Loucy (cell line): ENCODE data around the gene PDZD8.

Source experiments
- H2AFZ ChIP-seq: fragments of 200-600 bp; sonication (generic); 2 replicates; pipeline ENCODE4 v1.6.0; 2016; ENCODE audit warnings: antibody characterized with exemption, mild to moderate bottlenecking, low read length, moderate library complexity
- H3F3A ChIP-seq: fragments of 200-600 bp; 2 replicates; pipeline ENCODE4 v1.6.0; 2016; ENCODE audit warnings: antibody characterized with exemption, low read depth, mild to moderate bottlenecking
- H3K27me3 ChIP-seq: fragments of 200-600 bp; sonication (generic); 2 replicates; pipeline ENCODE4 v1.6.1; 2014; ENCODE audit warnings: low read length, mild to moderate bottlenecking; ENCODE audit not compliant: insufficient read depth, poor library complexity, severe bottlenecking
- H3K36me3 ChIP-seq: fragments of 200-600 bp; sonication (generic); 2 replicates; pipeline ENCODE4 v1.6.1; 2016; ENCODE audit warnings: low read length; ENCODE audit not compliant: insufficient read depth
- H3K4me1 ChIP-seq: fragments of 200-600 bp; sonication (generic); 2 replicates; pipeline ENCODE4 v1.5.1; 2014; ENCODE audit warnings: low read length, mild to moderate bottlenecking; ENCODE audit not compliant: insufficient read depth, poor library complexity, severe bottlenecking
- H3K4me2 ChIP-seq: fragments of 200-600 bp; sonication (generic); 2 replicates; pipeline ENCODE4 v1.6.0; 2014; ENCODE audit warnings: antibody characterized with exemption, low read length, low read depth, mild to moderate bottlenecking; ENCODE audit not compliant: poor library complexity, severe bottlenecking
- H3K4me3 ChIP-seq: fragments of 200-600 bp; sonication (generic); 2 replicates; pipeline ENCODE4 v1.5.1; 2014; ENCODE audit warnings: low read length, mild to moderate bottlenecking, mixed read lengths; ENCODE audit not compliant: poor library complexity, severe bottlenecking
- H3K79me2 ChIP-seq: fragments of 200-600 bp; sonication (generic); 2 replicates; pipeline ENCODE4 v1.6.1; 2014; ENCODE audit warnings: low read length; ENCODE audit not compliant: insufficient read depth
- H3K9ac ChIP-seq: fragments of 200-600 bp; sonication (generic); 2 replicates; pipeline ENCODE4 v1.6.0; 2014; ENCODE audit warnings: mild to moderate bottlenecking, low read depth, low read length, moderate library complexity; ENCODE audit not compliant: poor library complexity, severe bottlenecking
- H3K9me2 ChIP-seq: fragments of 200-600 bp; sonication (generic); replicated peaks from 2 replicates; pipeline ENCODE4 v1.6.1; 2016; ENCODE audit warnings: low read depth, low read length, mixed read lengths
- H3K9me3 ChIP-seq: fragments of 200-600 bp; sonication (generic); 2 replicates; pipeline ENCODE4 v1.6.1; 2014; ENCODE audit warnings: mild to moderate bottlenecking, antibody characterized with exemption, low read length, low read depth; ENCODE audit not compliant: insufficient read depth
- H4K20me1 ChIP-seq: fragments of 200-600 bp; sonication (generic); 2 replicates; pipeline ENCODE4 v1.6.0; 2014; ENCODE audit warnings: antibody characterized with exemption, low read length, mild to moderate bottlenecking; ENCODE audit not compliant: insufficient read depth, poor library complexity, severe bottlenecking
- CTCF ChIP-seq: fragments of 200-600 bp; sonication (generic); conservative IDR thresholded peaks from 2 replicates; pipeline ENCODE4 v1.5.1; 2014; ENCODE audit warnings: mild to moderate bottlenecking, antibody characterized with exemption, low read length
- EZH2phosphoT487 ChIP-seq: fragments of 200-600 bp; IDR thresholded peaks from 2 replicates; pipeline ENCODE4 v1.6.1; 2018; ENCODE audit warnings: antibody characterized with exemption, mild to moderate bottlenecking, moderate library complexity, borderline replicate concordance

Gene PDZD8

GRCh38 chr10:117255835-117256460 is 119.3 kb downstream of the PDZD8 start:
- no peaks in the 10 kb centered on the region for H3K9me2 ChIP-seq
- TF ChIP-seq CTCF, result no peak
- no peak for TF ChIP-seq EZH2phosphoT487
- no peak overlapping the region for H2AFZ ChIP-seq
- no peaks in the 10 kb centered on the region for H3K27me3 ChIP-seq
- no peaks in the 10 kb centered on the region for H3K36me3 ChIP-seq
- peaks cover 20% of the 10 kb centered on the region for H3K4me1 ChIP-seq
- no peak overlapping the region for H3K4me2 ChIP-seq
- H3K4me3 ChIP-seq, result no peak overlapping the region
- no peaks in the 10 kb centered on the region for H3K9me3 ChIP-seq
- no peaks in the 10 kb centered on the region for H3K79me2 ChIP-seq
- H3F3A ChIP-seq, result no peaks in the 10 kb centered on the region
- no peaks in the 10 kb centered on the region for H4K20me1 ChIP-seq
- no peak overlapping the region for H3K9ac ChIP-seq

- Histone ChIP-seq H3K9me3 (no peaks in the 10 kb centered on the region), H3K4me1 (peaks cover 14% of the 10 kb centered on the region), H3K36me3 (no peaks in the 10 kb centered on the region), H4K20me1 (no peaks in the 10 kb centered on the region), H3K27me3 (no peaks in the 10 kb centered on the region), H3F3A (no peaks in the 10 kb centered on the region), H3K4me3 (no peak overlapping the region), H3K4me2 (no peak overlapping the region), H3K9me2 (no peaks in the 10 kb centered on the region), H3K9ac (no peak overlapping the region), H2AFZ (no peak overlapping the region), H3K79me2 (no peaks in the 10 kb centered on the region)
- TF ChIP-seq EZH2phosphoT487, result no peak
- no peak for TF ChIP-seq CTCF
Measured at GRCh38 chr10:117254774-117255735, 120.2 kb downstream of the PDZD8 start.

GRCh38 chr10:117254338-117254737 is 120.9 kb downstream of the PDZD8 start:
- Histone ChIP-seq H3K9me3 (no peaks in the 10 kb centered on the region), H2AFZ (no peak overlapping the region), H3K4me3 (no peak overlapping the region), H3K27me3 (no peaks in the 10 kb centered on the region), H3K9me2 (no peaks in the 10 kb centered on the region), H3K4me2 (no peak overlapping the region), H3K36me3 (no peaks in the 10 kb centered on the region), H3K9ac (no peak overlapping the region), H3K4me1 (peaks cover 14% of the 10 kb centered on the region), H4K20me1 (no peaks in the 10 kb centered on the region), H3K79me2 (no peaks in the 10 kb centered on the region), H3F3A (no peaks in the 10 kb centered on the region)
- no peak for TF ChIP-seq CTCF
- TF ChIP-seq EZH2phosphoT487, result no peak
